Measurements from ENCODE around the gene DNAJC30. TPM values are rescaled to one million over a fixed set of nuclear protein-coding genes. Genes with fewer than 3 reads are reported as not detected.

The DNAJC30 gene
- total and polyA plus RNA-seq, 12 donors = 7.1 to 28.2 (median 14.9) TPM

DNA sequence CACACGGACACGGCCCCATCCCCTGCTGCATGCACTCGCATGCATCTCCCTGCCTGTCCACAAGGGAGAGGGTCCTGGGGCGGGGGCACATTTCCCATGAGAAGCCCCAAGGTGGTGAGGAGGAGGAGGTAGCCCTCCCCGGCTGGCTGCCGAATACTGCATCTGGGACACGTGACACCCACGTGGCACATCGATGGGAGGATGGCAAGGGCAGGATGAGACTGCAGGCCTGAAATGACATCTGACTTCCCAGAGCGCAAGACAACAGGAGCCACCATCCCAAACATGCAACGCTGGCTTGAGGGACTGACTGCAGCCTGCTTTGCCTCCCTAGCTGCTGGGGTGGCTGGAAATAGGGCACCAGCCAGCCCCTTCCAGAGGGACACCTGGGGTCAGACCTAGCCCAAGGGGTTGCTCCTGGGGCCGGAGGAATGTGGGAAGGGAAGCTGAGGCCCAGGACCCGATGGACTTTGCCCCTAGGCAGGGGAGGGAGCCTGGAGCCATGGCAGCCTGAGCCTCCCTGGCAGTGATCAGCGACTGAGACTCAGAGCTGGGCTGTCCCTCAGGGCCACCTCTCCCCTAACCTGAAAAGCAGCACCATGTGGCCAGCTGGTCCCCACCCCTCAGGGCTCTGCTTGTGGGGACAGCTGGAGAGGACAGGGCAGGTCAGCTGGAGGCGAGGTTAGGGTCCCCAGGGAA is 16.3 kb upstream of the DNAJC30 start:
- no peak for TF ChIP-seq POLR2A (IDR thresholded peaks at IDR 0.05)
- TF ChIP-seq, protein P1, sequence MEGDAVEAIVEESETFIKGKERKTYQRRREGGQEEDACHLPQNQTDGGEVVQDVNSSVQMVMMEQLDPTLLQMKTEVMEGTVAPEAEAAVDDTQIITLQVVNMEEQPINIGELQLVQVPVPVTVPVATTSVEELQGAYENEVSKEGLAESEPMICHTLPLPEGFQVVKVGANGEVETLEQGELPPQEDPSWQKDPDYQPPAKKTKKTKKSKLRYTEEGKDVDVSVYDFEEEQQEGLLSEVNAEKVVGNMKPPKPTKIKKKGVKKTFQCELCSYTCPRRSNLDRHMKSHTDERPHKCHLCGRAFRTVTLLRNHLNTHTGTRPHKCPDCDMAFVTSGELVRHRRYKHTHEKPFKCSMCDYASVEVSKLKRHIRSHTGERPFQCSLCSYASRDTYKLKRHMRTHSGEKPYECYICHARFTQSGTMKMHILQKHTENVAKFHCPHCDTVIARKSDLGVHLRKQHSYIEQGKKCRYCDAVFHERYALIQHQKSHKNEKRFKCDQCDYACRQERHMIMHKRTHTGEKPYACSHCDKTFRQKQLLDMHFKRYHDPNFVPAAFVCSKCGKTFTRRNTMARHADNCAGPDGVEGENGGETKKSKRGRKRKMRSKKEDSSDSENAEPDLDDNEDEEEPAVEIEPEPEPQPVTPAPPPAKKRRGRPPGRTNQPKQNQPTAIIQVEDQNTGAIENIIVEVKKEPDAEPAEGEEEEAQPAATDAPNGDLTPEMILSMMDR (IDR thresholded peaks at IDR 0.05) = no peak
- Histone ChIP-seq H3K36me3 (replicated peaks in 1 of 2) (peaks cover 0 to 46% of the 10 kb centered on the region in 2 donors), H3K27me3 (no peaks in the 10 kb centered on the region), H3K4me3 (no peak overlapping the region), H3K9me3 (replicated peaks in 1 of 3) (no peaks in the 10 kb centered on the region), H3K4me1 (replicated peaks in 1 of 2) (no peaks in the 10 kb centered on the region), H3K27ac (no peak overlapping the region)
- intact Hi-C loops (cut with DNase I) = no loop called here
- 75 to 88% (median 81%) methylated on average over 10 to 15 of the region's 15 CpGs for WGBS, 4 donors
- no peak for DNase-seq

DNA sequence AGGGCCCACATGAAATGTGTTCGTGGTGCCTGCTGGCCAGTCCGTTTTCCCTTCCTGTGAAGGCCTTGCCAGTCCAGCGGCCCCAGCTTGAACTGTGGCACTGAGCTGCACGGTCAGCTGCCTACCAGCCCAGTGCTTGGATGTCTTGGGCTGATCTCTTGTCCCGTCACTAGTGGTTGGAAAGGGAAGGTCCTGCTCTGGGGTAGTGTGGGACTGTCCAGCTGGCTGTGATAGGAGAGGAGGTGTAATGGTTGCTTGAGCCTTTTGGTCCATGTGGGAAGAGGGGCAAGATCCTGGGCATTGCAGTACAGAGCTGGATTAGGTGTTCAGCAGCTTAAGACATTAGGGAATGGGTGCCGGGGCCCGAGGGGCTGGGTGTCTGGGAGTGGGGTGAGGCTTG is 15.2 kb upstream of the DNAJC30 start:
- Histone ChIP-seq H3K27me3 (no peaks in the 10 kb centered on the region), H3K4me3 (no peak overlapping the region), H3K36me3 (replicated peaks in 1 of 2) (peaks cover 0 to 57% of the 10 kb centered on the region in 2 donors), H3K9me3 (replicated peaks in 1 of 3) (no peaks in the 10 kb centered on the region), H3K27ac (no peak overlapping the region), H3K4me1 (replicated peaks in 1 of 2) (no peaks in the 10 kb centered on the region)
- no peak for TF ChIP-seq POLR2A (IDR thresholded peaks at IDR 0.05)
- TF ChIP-seq, protein P1 (IDR thresholded peaks at IDR 0.05) = no peak
- intact Hi-C loops (cut with DNase I) = no loop called here
- WGBS, 4 donors = 88 to 96% (median 93%) methylated on average over 6 to 7 of the region's 7 CpGs
- no peak for DNase-seq

DNA sequence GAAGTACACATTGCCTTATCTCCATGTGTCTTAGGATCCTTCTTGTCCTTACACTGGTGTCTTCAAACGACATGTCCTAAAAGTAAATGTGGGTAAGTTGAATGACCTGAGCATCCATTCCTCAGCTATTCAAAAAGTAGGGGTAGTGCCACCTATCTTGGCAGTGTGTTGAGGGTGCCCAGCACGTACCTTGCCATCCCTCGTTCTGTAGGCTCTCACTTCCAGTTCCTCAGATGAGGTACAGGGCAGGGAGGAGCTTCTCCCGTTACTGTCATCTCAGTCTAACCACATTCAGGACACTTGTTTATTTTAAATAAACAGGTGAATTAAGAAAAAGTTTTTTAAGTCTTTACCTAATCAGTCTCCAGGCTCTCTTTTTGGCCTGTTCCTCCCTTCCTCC is 13.1 kb upstream of the DNAJC30 start:
- no peak for DNase-seq
- Histone ChIP-seq H3K27me3 (no peaks in the 10 kb centered on the region), H3K4me3 (no peak overlapping the region), H3K9me3 (replicated peaks in 1 of 3) (no peaks in the 10 kb centered on the region), H3K27ac (no peak overlapping the region), H3K36me3 (replicated peaks in 1 of 2) (peaks cover 0 to 73% of the 10 kb centered on the region in 2 donors), H3K4me1 (replicated peaks in 1 of 2) (no peaks in the 10 kb centered on the region)
- TF ChIP-seq, protein P1 (IDR thresholded peaks at IDR 0.05) = no peak
- TF ChIP-seq POLR2A (IDR thresholded peaks at IDR 0.05) = no peak
- WGBS, 4 donors = 83 to 89% (median 86%) methylated on average over 4 of the region's 4 CpGs
- intact Hi-C loops (cut with DNase I) = no loop called here

DNA sequence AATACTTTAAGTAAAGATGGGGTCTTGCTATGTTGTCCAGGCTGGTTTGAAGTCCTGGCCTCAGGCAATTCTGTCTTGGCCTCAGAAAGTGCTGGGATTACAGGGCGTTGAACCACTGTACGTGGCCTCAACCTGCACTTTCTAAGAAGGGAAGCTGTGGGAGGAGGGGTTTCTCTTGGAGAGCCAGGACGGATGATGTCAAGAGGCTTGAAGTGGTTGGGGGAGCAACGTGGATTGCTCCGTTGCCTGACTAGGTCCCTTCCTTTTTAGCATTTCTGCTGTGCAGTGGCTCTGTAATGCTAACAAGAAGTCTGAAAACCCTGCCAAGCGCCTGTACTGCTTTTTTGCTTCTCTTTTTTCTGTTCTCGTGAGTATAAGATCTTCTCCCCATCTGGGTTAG is 7.4 kb upstream of the DNAJC30 start:
- Histone ChIP-seq H3K9me3 (replicated peaks in 1 of 3) (no peaks in the 10 kb centered on the region), H3K27me3 (no peaks in the 10 kb centered on the region), H3K4me1 (replicated peaks in 1 of 2) (no peaks in the 10 kb centered on the region), H3K36me3 (replicated peaks in 1 of 2) (peaks cover 0 to 81% of the 10 kb centered on the region in 2 donors), H3K27ac (no peak overlapping the region), H3K4me3 (no peak overlapping the region)
- DNase-seq = no peak
- 81 to 92% (median 87%) methylated on average over 7 of the region's 7 CpGs for WGBS, 4 donors
- intact Hi-C loops (cut with DNase I) = no loop called here
- no peak for TF ChIP-seq POLR2A (IDR thresholded peaks at IDR 0.05)

DNA sequence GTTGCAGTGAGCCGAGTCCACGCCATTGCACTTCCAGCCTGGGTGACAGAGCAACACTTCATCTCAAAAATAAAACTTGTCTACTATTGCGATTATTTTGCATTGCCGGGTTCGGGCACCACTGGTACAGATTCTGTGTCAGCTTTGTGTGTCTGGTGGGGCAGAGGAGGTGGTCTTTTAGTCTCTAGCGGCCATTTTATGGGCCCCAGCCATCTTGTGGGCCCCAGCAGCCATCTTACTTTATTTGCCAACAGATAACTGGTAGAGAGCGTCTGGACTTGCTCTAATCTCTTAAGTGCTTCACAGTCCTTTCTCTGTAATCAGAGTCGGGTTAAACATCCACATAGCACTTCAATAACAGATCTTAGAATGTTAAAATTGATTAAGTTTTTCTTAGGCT is 5.0 kb upstream of the DNAJC30 start:
- TF ChIP-seq, protein P1 (IDR thresholded peaks at IDR 0.05) = no peak
- no peak for TF ChIP-seq POLR2A (IDR thresholded peaks at IDR 0.05)
- intact Hi-C loops (cut with DNase I) = no loop called here
- H3K27me3 ChIP-seq = no peaks in the 10 kb centered on the region
- 87 to 95% (median 93%) methylated on average over 8 of the region's 8 CpGs for WGBS, 4 donors
- H3K9me3 ChIP-seq (replicated peaks in 1 of 3) = no peaks in the 10 kb centered on the region
- H3K4me3 ChIP-seq = no peak overlapping the region
- H3K27ac ChIP-seq = no peak overlapping the region
- peaks cover 0 to 59% of the 10 kb centered on the region in 2 donors for H3K36me3 ChIP-seq (replicated peaks in 1 of 2)
- peaks cover 5% of the 10 kb centered on the region in 2 donors for H3K4me1 ChIP-seq (replicated peaks in 1 of 2)
- no peak for DNase-seq

Measured in adrenal gland (tissue), 12 donors.